Inflammatory macrophage treated with lipopolysaccharide for 4 hours (primary cell): ENCODE measurements around the gene OXSR1.
"Not testable (repeated sequence)": the region's sequence is repeated elsewhere in the genome, so short reads cannot be mapped to it uniquely, and the experiment has no call there.

Experiments
- DNase-seq: peaks from one replicate; pipeline ENCODE4 v3.0.0-alpha.2; 2020

OXSR1 gene

DNA sequence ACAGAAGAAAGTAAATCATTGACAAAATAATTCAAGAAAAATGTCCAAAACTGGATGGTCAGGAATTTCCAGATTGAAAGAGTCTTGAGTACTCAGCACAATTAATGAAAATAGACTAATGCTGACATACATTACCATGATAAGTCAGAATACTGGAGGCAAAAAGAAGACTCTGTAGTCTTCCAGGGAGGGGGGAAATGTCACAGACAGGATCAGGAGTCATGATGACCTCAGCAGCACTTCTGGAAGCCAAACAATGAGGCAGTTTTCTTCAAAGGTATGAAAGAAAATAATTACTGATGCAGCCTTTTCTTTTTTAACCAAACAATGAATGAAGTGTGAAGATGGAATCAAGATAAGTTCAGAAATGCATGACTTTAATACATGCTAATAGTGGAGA is 70.1 kb downstream of the OXSR1 start:
- no peak for DNase-seq

DNA sequence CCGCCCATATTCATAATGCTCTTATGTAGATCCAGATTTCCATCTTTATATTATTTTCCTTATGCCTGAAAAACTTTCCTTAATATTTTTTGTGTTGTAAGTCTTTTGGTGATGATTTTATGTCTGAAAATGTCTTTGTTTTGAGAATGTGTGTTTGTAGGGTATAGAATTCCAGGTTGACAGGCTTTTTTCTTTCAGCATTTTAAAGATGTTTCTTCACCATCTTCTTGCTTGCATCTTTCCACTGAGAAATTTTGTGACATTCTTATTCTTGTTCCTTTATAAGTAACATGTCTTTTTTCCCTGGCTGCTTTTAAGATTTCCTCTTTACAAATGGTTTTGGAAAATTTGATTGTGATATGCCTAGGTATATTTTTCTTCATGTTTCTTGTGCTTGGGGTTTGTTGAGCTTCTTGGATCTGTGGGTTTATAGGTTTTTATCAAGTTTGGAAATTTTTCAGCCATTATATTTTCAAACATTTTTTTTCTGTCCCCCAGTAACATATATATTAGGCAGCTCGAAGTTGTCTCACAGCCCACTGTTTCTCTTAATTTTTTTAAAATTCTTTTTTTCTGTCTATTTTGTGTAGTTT is 73.2 kb downstream of the OXSR1 start:
- no peak for DNase-seq

- not testable (repeated sequence) for DNase-seq
Observed at GRCh38 chr3:38242812-38243211, 77.5 kb downstream of the OXSR1 start.

GRCh38 chr3:38245930-38246329 is 80.6 kb downstream of the OXSR1 start:
- no peak for DNase-seq

DNA sequence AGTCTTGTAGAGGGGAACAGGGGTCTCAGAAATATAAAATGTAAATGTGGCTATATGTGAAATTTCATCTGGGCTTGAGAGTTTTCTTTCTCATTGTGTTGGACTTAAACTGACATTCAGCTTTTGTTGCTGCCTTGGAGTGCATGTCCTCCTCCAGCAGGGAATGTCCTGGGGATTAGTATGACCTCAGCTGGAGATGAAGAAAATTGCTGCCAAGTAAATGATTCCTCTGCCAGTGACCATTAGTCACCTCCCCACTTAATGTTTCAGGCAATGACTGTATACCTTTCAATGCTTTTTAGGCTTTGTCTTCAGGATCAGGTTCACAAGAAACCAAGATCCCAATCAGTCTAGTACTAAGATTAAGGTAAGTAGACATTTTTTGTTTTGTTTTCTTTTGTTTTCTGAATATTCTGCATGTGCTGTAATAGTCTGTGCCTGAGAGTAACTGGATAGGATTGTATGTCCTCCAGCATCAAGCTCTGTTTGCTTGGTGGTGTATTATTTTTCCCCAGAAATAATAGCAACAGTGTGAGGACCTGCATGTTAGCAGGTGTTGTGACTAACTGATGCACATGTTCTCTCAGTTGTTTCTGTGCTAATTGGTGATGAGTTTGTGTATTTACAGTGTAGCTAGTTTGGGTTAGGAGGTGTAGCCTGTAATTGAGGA is 82.2 kb downstream of the OXSR1 start:
- peak; percentile 17 for DNase-seq

DNA sequence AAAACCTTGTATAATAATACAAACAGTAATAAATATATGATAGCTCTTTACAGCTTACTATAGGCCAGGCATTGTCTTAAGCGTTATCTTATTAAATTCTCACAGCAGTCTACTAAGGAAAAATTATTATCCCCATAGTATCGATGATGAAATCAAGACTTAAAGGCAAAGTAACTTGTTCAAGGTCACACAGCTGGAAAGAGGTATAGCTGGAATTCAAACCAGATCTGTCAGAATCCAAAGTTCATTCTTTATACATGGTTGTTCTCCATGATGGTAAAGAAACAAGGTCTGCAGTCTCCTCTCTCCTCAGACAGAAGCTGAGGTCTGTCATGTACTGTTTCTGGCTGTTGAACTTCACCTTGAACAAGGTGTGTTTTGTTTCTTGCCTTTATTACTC is 84.9 kb downstream of the OXSR1 start:
- no peak for DNase-seq

DNA sequence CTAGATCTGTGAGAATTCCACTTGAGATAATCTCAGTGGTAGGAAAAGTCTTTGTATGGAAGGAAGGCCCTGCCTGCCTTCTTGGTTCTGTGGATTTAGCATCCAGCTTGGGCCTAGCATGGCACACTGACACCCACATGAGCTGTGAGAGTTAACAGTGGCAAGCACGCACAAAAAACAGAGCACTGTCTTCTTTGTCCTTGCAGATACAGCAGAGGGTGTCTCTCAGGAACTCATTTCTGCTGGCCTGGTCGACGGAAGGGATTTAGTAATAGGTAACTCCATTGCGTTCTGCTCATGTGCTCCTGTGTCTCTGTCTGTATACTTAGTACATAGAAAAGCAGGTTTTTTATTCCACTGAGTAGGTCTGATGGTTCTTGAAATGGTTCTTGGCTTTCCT is 85.9 kb downstream of the OXSR1 start:
- DNase-seq: no peak

DNA sequence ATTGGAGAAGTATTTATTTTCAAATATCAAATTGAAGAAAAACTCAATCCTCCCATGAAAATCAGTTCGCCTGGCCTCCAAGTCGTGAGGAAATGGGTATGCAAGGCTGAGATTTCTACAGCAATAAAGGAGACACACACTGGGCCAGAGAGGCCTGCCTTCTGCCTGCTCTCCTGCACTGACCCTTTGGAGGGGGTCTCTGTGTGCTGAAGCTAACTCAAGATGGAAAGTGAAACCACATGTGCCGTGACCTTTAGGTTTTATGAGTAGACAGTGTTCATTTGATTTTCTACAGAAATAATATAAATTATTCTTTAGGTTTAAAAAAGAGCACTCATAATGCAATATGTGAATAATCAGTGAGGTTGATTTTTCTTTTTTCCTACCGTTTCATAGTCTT is 88.4 kb downstream of the OXSR1 start:
- DNase-seq: no peak

DNA sequence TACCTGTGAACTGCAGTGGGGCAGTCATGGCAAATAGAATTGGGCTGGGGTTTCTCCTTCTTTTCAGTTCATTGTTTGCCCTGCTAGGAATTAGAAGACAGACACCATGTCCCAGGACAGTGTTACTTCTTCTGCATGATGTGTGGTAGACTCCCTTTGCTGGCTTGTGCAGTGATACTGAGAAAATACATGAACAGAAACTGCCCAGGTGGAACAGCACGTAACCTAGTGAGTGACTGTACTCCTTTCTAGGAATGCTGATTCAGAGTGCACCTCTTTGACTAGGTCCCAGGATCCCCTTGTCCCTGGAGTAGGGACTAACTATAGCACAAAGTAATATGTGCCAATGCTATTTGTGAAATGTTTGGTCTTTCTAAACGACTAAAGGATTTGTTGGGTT is 89.5 kb downstream of the OXSR1 start:
- no peak for DNase-seq

GRCh38 chr3:38255627-38256026 is 90.3 kb downstream of the OXSR1 start:
- DNase-seq: no peak

GRCh38 chr3:38257583-38257982 is 92.2 kb downstream of the OXSR1 start:
- DNase-seq: no peak

DNA sequence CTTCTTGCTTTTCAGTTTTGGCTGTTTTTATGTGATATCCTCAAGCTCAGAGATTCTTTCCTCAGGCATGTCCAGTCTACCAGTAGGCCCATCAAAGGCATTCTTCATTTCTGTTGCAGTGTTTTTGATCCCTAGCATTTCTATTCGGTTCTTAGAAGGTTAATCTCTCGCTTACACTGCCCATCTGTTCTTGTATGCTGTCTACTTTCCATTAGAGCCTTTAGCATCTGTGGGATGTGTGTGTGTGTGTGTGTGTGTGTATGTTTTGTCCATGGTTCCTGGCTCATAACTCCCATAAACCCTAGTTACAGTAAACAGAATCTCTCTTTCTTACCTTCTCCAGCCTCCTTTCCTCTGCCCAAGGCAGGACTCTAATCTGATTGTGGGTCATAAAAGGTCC is 95.1 kb downstream of the OXSR1 start:
- DNase-seq: no peak

GRCh38 chr3:38264353-38264771 is 99.0 kb downstream of the OXSR1 start:
- DNase-seq: no peak

- no peak for DNase-seq
Observed at GRCh38 chr3:38264779-38265178, 99.4 kb downstream of the OXSR1 start.

DNA sequence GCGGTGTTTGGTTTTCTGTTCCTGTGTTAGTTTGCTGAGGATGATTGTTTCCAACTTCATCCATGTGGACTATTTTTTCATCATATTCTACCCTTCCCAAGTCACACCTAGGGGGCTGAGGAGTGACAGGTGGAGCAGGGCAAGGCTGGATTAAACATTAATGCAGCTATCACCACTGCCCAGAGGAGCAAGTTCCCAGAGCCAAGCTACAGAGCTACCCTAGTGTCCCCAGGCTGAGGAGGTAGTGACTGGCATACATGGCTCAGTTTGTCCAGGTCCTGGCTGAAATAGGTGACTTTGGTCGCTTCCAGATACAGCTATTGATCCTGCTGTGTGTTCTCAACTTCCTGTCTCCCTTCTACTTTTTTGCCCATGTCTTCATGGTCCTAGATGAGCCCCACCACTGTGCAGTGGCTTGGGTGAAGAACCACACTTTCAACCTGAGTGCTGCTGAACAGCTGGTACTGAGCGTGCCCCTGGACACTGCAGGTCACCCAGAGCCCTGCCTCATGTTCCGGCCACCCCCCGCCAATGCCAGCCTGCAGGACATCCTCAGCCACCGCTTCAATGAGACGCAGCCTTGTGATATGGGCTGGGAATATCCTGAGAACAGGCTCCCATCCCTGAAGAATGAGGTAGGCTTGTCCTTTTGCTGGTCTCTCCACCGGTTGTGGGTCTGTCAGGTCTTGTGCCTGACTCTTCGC is 100.4 kb downstream of the OXSR1 start, which contains the start of gene SLC22A13:
Gene SLC22A13, plus strand, starts transcription at position 209 of the 704 bp plus-strand sequence. Its CDS starts 49 bp downstream, at position 258.
- no peak for DNase-seq

- DNase-seq: no peak
Observed at GRCh38 chr3:38266810-38267209, 101.5 kb downstream of the OXSR1 start.

DNA sequence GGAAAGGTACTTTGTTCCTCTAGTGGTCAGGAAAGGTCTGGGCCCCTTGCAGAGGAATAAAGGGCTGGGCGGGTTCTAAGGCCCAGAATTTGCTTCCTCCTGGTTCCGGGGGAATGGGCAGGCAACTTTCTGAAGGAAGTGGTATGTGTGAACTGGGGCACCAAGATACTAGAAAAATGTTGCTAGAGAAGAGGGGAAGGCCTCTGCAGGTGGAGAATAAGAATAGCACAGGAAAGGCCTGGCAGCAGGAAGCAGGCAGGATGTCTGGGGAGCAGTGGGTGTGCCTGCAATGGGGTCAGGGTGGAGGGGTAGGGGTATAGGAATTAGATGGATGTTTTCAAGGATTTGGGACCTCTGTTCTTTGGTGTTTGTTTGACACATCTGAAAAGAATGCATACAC is 102.3 kb downstream of the OXSR1 start:
- DNase-seq: no peak

- peak; percentile 46 for DNase-seq
Observed at GRCh38 chr3:38268087-38268486, 102.8 kb downstream of the OXSR1 start.

DNA sequence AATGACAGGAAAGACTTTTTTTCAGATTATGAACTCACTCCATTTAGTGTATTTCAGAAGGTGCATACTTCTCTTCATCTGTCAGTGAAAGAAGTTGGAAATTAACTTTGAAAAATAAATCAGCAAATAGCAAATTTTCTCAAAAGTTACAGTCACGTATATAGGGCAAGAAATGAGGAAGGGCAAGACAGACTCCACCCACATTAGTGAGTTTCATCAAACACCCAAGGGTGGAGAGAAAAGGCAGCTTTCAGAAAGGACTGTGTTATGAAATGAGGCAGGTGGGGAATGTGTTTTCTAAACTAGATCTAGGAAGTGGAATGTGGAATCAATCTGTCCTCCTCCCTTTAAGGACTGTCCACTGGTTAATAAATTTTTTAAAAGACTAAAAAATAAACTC is 103.2 kb downstream of the OXSR1 start:
- DNase-seq: peak; percentile 56

DNA sequence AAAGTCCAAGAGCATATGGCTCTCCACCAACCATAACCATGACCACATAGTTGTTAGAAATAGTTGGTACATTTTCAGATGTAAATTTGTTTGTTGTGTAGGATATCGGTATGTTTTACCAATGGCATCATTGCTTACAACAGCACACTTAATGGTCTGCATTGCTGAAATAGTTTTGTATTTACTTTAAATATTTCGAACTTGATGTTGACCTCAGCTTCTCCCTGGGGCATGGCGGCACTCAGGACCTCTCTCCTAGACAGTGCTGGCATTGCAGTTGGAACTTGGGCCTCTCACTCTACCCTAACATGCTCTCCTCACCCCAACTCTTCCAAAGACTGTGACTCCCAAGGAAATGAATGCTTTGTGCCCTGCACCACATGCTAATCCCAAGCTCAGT is 105.3 kb downstream of the OXSR1 start:
- DNase-seq: no peak

DNA sequence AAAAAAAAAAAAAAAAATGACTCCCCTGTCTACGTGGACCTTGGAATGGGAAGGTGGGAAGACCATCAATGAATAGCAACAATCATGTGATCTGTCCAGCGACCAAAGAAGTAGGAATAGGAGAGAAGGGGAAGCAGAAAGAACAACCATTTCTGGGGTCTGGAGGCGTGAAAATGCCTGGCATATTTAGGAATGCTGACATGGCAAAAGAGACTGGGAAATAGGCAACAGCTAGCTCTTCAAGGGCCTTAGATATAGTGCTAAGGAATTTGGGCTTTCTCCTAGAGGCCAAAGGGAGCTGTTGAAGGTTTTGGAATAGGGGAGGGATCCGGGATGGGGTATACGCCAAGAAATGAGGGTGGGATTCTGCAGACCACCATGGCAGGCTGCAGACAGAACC is 106.2 kb downstream of the OXSR1 start:
- no peak for DNase-seq

GRCh38 chr3:38274864-38275649 is 109.7 kb downstream of the OXSR1 start:
- DNase-seq: no peak

DNA sequence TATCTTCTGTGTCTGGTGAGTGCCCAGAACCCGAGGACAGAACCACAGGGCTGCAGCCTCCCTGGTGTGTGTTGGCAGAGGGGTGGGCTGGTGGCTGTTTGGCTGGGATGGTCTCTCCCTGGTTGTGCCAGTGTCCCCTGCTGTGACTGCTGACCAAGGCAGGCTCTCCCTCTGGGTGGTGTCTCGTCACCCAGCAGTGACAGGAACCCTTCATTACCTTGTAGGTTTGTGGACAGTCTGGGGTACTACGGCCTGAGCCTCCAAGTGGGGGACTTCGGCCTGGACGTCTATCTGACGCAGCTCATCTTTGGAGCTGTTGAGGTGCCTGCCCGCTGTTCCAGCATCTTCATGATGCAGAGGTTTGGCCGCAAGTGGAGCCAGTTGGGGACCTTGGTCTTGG is 110.3 kb downstream of the OXSR1 start:
- no peak for DNase-seq
